KOPT-K1 (cell line): Measurements from ENCODE around the gene FARP1.
"Not testable (repeated sequence)": the region's sequence is repeated elsewhere in the genome, so short reads cannot be mapped to it uniquely, and the experiment has no call there.

Experiments
- H3K27ac ChIP-seq: fragments of 200-600 bp; sonication (generic); 2 replicates; pipeline ENCODE4 v1.5.1; 2016; ENCODE audit warnings: antibody characterized with exemption, mild to moderate bottlenecking, low read depth, low read length; ENCODE audit not compliant: poor library complexity, severe bottlenecking
- H3K36me3 ChIP-seq: fragments of 200-600 bp; sonication (generic); 2 replicates; pipeline ENCODE4 v1.5.1; 2017; ENCODE audit warnings: antibody characterized with exemption, mild to moderate bottlenecking, low read length, moderate library complexity; ENCODE audit not compliant: insufficient read depth
- H3K9me3 ChIP-seq: fragments of 200-600 bp; sonication (generic); 2 replicates; pipeline ENCODE4 v1.5.1; 2017; ENCODE audit warnings: antibody characterized with exemption, low read length, mild to moderate bottlenecking; ENCODE audit not compliant: insufficient read depth, poor library complexity, severe bottlenecking

FARP1 gene

GRCh38 chr13:98216711-98217285, 73.9 kb downstream of the FARP1 start:
- H3K36me3 ChIP-seq, result no peaks in the 10 kb centered on the region
- H3K9me3 ChIP-seq, result no peaks in the 10 kb centered on the region
- no peak overlapping the region for H3K27ac ChIP-seq

GRCh38 chr13:98217597-98217996, 74.7 kb downstream of the FARP1 start:
- Histone ChIP-seq H3K36me3 (no peaks in the 10 kb centered on the region), H3K9me3 (no peaks in the 10 kb centered on the region), H3K27ac (no peak overlapping the region)

GRCh38 chr13:98219685-98220084, 76.8 kb downstream of the FARP1 start:
- H3K9me3 ChIP-seq, result no peaks in the 10 kb centered on the region
- H3K36me3 ChIP-seq, result no peaks in the 10 kb centered on the region
- no peak overlapping the region for H3K27ac ChIP-seq

GRCh38 chr13:98220271-98220791, 77.4 kb downstream of the FARP1 start:
- Histone ChIP-seq H3K36me3 (no peaks in the 10 kb centered on the region), H3K27ac (no peak overlapping the region), H3K9me3 (peaks cover 2% of the 10 kb centered on the region)

GRCh38 chr13:98221234-98221633, 78.3 kb downstream of the FARP1 start:
- Histone ChIP-seq H3K36me3 (no peaks in the 10 kb centered on the region), H3K27ac (no peak overlapping the region), H3K9me3 (peaks cover 4% of the 10 kb centered on the region)

- no peak overlapping the region for H3K27ac ChIP-seq
- peaks cover 4% of the 10 kb centered on the region for H3K9me3 ChIP-seq
- no peaks in the 10 kb centered on the region for H3K36me3 ChIP-seq
Measured at GRCh38 chr13:98222081-98222554, 79.2 kb downstream of the FARP1 start.

- no peak overlapping the region for H3K27ac ChIP-seq
- H3K36me3 ChIP-seq, result no peaks in the 10 kb centered on the region
- H3K9me3 ChIP-seq, result peaks cover 4% of the 10 kb centered on the region
Measured at GRCh38 chr13:98222816-98223215, 79.9 kb downstream of the FARP1 start.

- no peaks in the 10 kb centered on the region for H3K36me3 ChIP-seq
- peaks cover 10% of the 10 kb centered on the region for H3K9me3 ChIP-seq
- H3K27ac ChIP-seq, result no peak overlapping the region
Measured at GRCh38 chr13:98223741-98224140, 80.8 kb downstream of the FARP1 start.

- H3K27ac ChIP-seq, result no peak overlapping the region
- peaks cover 10% of the 10 kb centered on the region for H3K9me3 ChIP-seq
- H3K36me3 ChIP-seq, result no peaks in the 10 kb centered on the region
Measured at GRCh38 chr13:98224557-98224956, 81.7 kb downstream of the FARP1 start.

GRCh38 chr13:98225036-98225940, 82.4 kb downstream of the FARP1 start:
- Histone ChIP-seq H3K36me3 (no peaks in the 10 kb centered on the region), H3K9me3 (peaks cover 10% of the 10 kb centered on the region), H3K27ac (no peak overlapping the region)

- Histone ChIP-seq H3K9me3 (peaks cover 18% of the 10 kb centered on the region), H3K27ac (no peak overlapping the region), H3K36me3 (no peaks in the 10 kb centered on the region)
Measured at GRCh38 chr13:98226496-98226895, 83.6 kb downstream of the FARP1 start.

- Histone ChIP-seq H3K27ac (no peak overlapping the region), H3K9me3 (peaks cover 18% of the 10 kb centered on the region), H3K36me3 (no peaks in the 10 kb centered on the region)
Measured at GRCh38 chr13:98228661-98229341, 85.9 kb downstream of the FARP1 start.

GRCh38 chr13:98230762-98231161, 87.9 kb downstream of the FARP1 start:
- H3K9me3 ChIP-seq, result peaks cover 14% of the 10 kb centered on the region
- H3K27ac ChIP-seq, H3K36me3 ChIP-seq: not testable (repeated sequence)

GRCh38 chr13:98232456-98232855, 89.6 kb downstream of the FARP1 start:
- Histone ChIP-seq H3K36me3 (no peaks in the 10 kb centered on the region), H3K27ac (no peak overlapping the region), H3K9me3 (peaks cover 14% of the 10 kb centered on the region)

GRCh38 chr13:98233127-98233526, 90.2 kb downstream of the FARP1 start:
- H3K27ac ChIP-seq, result no peak overlapping the region
- peaks cover 12% of the 10 kb centered on the region for H3K9me3 ChIP-seq
- no peaks in the 10 kb centered on the region for H3K36me3 ChIP-seq
